Nephron (organoid): ENCODE data around the gene PTCHD1.

ENCODE experiments used
- H3K27ac Mint-ChIP-seq, 3 experiments: 2 replicates each; pipeline ENCODE4 v1.8.0; 2020; ENCODE audit warnings: mixed read lengths in 3 of 3, mild to moderate bottlenecking in 2 of 3, moderate library complexity in 1 of 3
- H3K27me3 Mint-ChIP-seq: 2 replicates; pipeline ENCODE4 v1.8.0; 2021; ENCODE audit warnings: low read depth, mild to moderate bottlenecking, moderate library complexity, mixed read lengths
- H3K36me3 Mint-ChIP-seq: 2 replicates; pipeline ENCODE4 v1.8.0; 2020; ENCODE audit warnings: low read depth, mixed read lengths
- H3K4me1 Mint-ChIP-seq: 2 replicates; pipeline ENCODE4 v1.8.0; 2020; ENCODE audit warnings: mixed read lengths
- H3K4me3 Mint-ChIP-seq, 3 experiments: 2 replicates each; pipeline ENCODE4 v1.8.0; 2020; ENCODE audit warnings: mild to moderate bottlenecking in 3 of 3, mixed read lengths in 3 of 3, moderate library complexity in 2 of 3
- H3K9me3 Mint-ChIP-seq: 2 replicates; pipeline ENCODE4 v1.8.0; 2020; ENCODE audit warnings: mixed read lengths
- CTCF ChIP-seq, 3 experiments: fragments of 200-600 bp; sonication (generic); IDR thresholded peaks; one replicate each; pipeline ENCODE4 v1.5.0; 2021; ENCODE audit warnings: antibody characterized with exemption in 3 of 3; ENCODE audit not compliant: unreplicated experiment in 3 of 3

The PTCHD1 gene

DNA sequence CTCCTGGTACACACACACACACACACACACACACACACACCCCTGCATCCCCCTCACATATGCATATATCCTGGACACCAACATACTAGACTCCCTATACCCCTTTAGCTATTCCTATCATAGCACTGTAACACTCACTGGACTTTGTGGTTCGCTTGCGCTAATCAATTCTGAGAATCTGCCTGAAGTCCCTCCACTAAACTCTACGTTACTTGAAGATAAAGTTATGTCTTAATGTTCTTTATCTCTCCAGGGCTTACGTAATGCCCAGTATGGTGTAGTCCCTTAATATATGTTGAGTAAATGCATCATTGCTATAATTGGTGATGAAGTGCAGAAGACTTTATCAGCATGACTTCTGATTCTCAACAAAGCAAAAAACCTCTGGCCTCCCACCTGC lies 32.3 kb downstream of the PTCHD1 start:
- Mint-ChIP-seq H3K9me3 (peaks cover under 1% of the 10 kb centered on the region), H3K27ac (no peak overlapping the region), H3K36me3 (no peaks in the 10 kb centered on the region), H3K27me3 (peaks cover 5% of the 10 kb centered on the region), H3K4me3 (no peak overlapping the region), H3K4me1 (peaks cover 10% of the 10 kb centered on the region)
- no peak for TF ChIP-seq CTCF (IDR thresholded peaks at IDR 0.05; ENCODE audit: unreplicated experiment in 3 of 3)

DNA sequence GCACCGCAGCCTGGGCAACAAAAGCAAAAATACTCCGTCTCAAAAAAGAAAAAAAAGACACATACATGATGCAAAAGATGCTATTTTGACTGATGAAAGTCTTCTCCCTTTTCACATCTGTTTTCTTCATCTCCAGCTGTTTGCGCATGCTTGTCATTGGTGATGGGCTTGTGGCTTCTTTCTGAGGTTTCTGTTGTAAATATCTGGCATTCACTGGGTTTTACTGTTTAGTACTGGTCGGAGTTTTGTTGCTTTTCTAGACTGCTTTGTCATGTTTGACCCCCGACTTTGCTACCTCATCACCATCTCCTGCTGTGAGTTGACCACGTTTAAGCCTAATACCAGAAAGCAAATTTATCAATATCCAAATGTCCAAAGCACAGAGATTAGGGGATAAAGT lies 34.4 kb downstream of the PTCHD1 start:
- no peak for TF ChIP-seq CTCF (IDR thresholded peaks at IDR 0.05; ENCODE audit: unreplicated experiment in 3 of 3)
- peaks cover 30% of the 10 kb centered on the region for H3K4me1 Mint-ChIP-seq
- no peaks in the 10 kb centered on the region for H3K9me3 Mint-ChIP-seq
- H3K4me3 Mint-ChIP-seq, result no peak overlapping the region
- no peak overlapping the region for H3K27ac Mint-ChIP-seq
- H3K27me3 Mint-ChIP-seq, result peaks cover 4% of the 10 kb centered on the region
- H3K36me3 Mint-ChIP-seq, result no peaks in the 10 kb centered on the region

DNA sequence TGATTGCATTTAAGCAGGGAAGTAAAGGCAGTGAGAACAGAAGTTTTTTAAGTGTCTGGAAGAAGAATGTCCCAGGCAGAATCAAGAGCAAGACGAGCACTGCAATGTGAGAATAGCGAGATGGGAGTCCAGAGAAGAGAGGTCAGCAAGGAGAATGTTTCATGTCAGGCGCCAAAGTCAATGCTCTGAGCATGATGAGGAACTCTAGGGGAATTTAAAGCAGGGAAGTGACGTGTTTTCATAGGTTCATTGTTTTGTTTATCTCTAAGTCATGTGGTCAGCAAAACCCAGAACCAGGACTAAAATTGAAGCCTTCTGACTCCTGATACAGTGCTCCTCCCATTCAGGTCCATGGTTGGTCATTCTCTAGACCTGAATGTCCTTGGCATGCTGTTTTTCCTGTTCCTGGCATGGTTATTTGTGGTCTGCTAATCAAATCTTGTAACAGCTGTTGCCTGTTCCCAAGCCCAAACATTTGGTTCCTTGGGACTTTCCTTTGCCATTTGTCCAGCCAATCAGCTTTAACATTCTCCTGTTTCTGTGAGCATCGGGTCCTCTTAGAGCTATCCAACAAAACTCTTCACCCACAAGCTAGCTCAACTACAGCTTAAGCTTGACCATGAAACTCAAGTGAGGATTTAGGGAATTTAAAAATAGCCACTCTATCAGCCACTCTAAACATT lies 37.7 kb downstream of the PTCHD1 start:
- H3K4me3 Mint-ChIP-seq, result peak overlapping the region in 1 of 3 experiments; percentile 2
- no peaks in the 10 kb centered on the region for H3K36me3 Mint-ChIP-seq
- peaks cover 40% of the 10 kb centered on the region for H3K4me1 Mint-ChIP-seq
- no peak for TF ChIP-seq CTCF (IDR thresholded peaks at IDR 0.05; ENCODE audit: unreplicated experiment in 3 of 3)
- no peaks in the 10 kb centered on the region for H3K9me3 Mint-ChIP-seq
- peaks cover 7% of the 10 kb centered on the region for H3K27me3 Mint-ChIP-seq
- H3K27ac Mint-ChIP-seq, result peak overlapping the region in 1 of 3 experiments; percentile 21

GRCh38 chrX:23373129-23373804 lies 38.6 kb downstream of the PTCHD1 start:
- no peaks in the 10 kb centered on the region for H3K9me3 Mint-ChIP-seq
- peaks cover 41% of the 10 kb centered on the region for H3K4me1 Mint-ChIP-seq
- H3K27me3 Mint-ChIP-seq, result peaks cover 3% of the 10 kb centered on the region
- TF ChIP-seq CTCF (IDR thresholded peaks at IDR 0.05; ENCODE audit: unreplicated experiment in 3 of 3), result no peak
- peak overlapping the region; percentile 3 to 38 (median 9) for H3K27ac Mint-ChIP-seq
- no peak overlapping the region for H3K4me3 Mint-ChIP-seq
- no peaks in the 10 kb centered on the region for H3K36me3 Mint-ChIP-seq

- no peak overlapping the region for H3K27ac Mint-ChIP-seq
- no peaks in the 10 kb centered on the region for H3K9me3 Mint-ChIP-seq
- H3K27me3 Mint-ChIP-seq, result peaks cover 3% of the 10 kb centered on the region
These were observed 39.6 kb downstream of the PTCHD1 start for GRCh38 chrX:23374291-23374690.

More at GRCh38 chrX:23374291-23374690, 39.6 kb downstream of the PTCHD1 start:
- Mint-ChIP-seq H3K4me1 (peaks cover 41% of the 10 kb centered on the region), H3K36me3 (no peaks in the 10 kb centered on the region), H3K4me3 (no peak overlapping the region)
- TF ChIP-seq CTCF (IDR thresholded peaks at IDR 0.05; ENCODE audit: unreplicated experiment in 3 of 3), result no peak
